Epithelial cell of esophagus (primary cell): ENCODE results near the gene TMOD1.

Source experiments
- DNase-seq: peaks from one replicate; pipeline ENCODE4 v3.0.0; 2010; ENCODE audit warnings: low read depth
- H3K4me3 ChIP-seq: 2 replicates; pipeline ENCODE4 v1.5.1; 2011; ENCODE audit warnings: mild to moderate bottlenecking, low read length, control low read depth
- TF ChIP-seq, protein P1 (sequence below): IDR thresholded peaks from 2 replicates; pipeline ENCODE4 v1.5.1; 2011; ENCODE audit warnings: low read depth, mild to moderate bottlenecking, low read length, control low read depth, inconsistent platforms; ENCODE audit not compliant: insufficient read depth; ENCODE audit errors: missing control alignments

The TMOD1 gene

DNA sequence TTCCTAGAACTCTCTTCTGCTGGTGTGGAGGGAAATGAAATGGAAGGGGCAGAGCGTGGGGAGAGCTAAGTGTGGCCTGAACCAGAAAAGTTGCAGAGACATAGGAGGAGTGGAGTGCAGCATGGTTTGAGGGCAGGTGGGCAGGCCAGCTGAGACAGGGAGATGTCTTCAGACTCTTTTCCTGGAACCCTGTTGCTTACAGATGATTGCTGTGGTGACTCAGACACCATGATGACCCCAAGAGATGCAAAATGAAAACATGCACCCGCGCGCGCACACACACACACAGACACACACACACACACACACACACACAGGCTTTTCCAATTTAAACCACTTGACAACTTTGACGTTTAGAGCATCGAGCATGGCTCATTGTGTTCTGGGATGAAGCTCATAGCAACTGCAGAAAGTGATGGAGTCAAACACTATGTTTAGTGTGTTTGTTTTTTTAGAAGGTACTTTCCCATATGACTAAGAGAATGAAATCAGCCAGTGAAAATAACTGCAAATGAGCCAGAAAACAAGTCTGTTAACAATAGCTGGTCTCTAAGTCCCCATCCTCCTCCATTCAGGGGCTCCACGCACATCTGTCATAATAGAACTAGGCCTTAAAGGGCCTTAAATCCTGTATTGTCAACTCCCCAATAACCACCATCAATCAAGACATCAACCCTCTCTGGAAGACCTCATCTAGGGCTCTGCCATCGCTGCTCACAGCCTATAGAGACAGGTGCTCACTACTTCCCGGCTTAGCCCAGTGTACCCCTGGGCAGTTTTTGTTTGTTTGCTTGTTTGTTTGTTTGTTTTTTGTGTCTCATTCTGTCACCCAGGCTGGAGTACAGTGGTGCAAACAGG is 9.6 kb downstream of the TMOD1 start:
- no peak overlapping the region for H3K4me3 ChIP-seq
- TF ChIP-seq, protein P1, sequence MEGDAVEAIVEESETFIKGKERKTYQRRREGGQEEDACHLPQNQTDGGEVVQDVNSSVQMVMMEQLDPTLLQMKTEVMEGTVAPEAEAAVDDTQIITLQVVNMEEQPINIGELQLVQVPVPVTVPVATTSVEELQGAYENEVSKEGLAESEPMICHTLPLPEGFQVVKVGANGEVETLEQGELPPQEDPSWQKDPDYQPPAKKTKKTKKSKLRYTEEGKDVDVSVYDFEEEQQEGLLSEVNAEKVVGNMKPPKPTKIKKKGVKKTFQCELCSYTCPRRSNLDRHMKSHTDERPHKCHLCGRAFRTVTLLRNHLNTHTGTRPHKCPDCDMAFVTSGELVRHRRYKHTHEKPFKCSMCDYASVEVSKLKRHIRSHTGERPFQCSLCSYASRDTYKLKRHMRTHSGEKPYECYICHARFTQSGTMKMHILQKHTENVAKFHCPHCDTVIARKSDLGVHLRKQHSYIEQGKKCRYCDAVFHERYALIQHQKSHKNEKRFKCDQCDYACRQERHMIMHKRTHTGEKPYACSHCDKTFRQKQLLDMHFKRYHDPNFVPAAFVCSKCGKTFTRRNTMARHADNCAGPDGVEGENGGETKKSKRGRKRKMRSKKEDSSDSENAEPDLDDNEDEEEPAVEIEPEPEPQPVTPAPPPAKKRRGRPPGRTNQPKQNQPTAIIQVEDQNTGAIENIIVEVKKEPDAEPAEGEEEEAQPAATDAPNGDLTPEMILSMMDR: no peak
- peak; percentile 51 for DNase-seq

DNA sequence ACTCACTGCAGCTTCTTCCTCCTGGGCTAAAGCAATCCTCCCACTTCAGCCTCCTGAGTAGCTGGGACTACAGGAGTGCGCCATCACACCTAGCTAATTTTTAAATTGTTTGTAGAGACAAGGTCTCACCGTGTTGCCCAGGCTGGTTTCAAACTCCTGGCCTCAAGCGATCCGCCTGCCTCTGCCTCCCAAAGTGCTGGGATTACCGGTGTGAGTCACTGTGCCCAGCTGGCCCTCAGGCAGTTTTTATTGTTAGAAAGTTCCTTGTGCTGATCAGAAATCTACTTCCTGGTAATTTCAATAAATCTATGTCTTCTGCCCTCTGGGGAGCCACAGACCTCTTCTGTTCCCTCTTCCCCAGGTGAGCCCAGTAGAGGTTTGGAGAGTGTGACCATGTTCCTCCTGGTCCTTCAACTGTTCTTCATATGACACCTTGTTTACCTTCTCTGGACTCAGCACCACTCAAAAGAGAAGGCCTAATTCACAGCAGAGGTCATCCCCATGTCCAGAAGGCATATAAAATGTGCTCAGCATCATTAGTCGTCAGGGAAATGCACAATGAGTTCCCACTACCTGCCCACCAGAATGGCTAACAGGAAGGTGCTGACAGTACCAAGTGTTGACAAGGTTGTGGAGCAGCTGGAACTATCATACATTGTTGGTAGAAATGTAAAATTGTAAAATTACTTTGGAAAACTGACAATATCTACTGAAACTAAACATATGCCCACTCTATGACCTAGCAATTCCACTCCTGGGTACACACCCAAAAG is 10.4 kb downstream of the TMOD1 start:
- DNase-seq: peak; percentile 34
- TF ChIP-seq, protein P1: no peak
- no peak overlapping the region for H3K4me3 ChIP-seq

DNA sequence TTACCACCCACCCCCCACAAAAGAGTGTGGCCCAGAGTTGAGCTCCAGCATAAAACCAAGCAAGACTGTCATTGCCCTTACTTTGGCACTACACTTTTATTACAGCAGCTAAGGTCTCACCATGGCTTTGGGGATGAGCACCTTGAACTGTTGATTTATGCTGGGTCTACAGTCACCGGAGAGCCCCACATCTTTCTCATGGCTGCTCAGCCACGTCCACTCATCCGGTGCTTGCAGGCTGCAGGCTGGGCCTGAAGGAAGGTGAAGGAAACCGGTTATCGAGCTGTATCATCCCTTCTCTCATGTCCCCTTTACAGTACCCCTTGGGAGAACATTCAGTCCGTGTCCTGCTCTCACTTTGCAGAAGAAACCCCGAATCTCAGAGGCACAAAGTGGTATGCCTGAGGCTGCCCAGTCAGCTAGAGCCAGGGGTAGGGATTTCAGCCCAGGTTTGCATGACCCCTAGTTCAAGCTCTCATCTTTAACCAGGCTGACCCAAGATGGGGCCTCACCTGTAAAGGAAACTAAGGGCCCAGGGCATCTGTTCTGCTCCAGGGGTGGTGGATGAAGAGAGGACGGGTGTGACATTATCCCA is 11.6 kb downstream of the TMOD1 start:
- DNase-seq: no peak
- TF ChIP-seq, protein P1: no peak
- H3K4me3 ChIP-seq: no peak overlapping the region

DNA sequence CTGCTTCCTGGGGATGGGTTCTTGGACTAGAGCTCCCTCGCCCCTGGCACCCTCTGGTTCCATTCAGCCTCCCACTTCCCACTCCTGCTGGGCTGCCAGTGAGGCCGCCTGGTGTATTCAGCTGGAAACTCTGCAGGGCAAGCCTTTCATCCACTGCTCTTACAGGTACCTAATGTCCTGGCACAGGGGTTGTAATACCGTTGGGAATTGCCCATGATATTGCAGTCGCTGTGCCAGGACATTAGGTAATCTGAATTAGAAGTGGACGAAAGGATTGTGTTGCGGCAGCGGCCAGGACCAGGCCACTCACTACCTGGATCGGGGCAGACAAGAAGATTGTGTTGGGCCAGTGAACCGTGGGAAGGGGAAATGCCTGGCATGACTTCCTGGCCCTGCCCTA is 13.1 kb downstream of the TMOD1 start:
- H3K4me3 ChIP-seq: no peak overlapping the region
- DNase-seq: no peak

DNA sequence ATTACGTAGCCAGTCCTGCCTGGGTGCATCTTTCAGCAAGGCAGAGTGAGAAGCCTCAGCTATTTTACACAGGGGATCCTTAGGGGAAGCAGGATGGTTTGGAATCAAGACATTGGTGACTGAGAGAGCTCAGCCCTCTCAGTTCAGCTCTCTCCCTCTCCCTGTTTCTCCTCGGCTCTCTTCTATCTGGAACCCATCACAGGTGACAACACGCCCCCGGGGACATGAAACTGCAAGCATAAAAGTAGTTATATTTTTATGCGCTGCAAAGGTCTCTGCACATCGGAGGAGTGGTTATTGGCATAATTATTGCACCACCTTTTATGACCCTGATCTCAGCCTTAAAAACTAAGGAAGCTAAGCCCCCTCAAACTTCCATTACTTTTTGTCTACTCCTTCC is 14.2 kb downstream of the TMOD1 start:
- no peak for DNase-seq
- H3K4me3 ChIP-seq: no peak overlapping the region
- TF ChIP-seq, protein P1: no peak

More for the DNA sequence above, 13.1 kb downstream of the TMOD1 start:
- TF ChIP-seq, protein P1: no peak

DNA sequence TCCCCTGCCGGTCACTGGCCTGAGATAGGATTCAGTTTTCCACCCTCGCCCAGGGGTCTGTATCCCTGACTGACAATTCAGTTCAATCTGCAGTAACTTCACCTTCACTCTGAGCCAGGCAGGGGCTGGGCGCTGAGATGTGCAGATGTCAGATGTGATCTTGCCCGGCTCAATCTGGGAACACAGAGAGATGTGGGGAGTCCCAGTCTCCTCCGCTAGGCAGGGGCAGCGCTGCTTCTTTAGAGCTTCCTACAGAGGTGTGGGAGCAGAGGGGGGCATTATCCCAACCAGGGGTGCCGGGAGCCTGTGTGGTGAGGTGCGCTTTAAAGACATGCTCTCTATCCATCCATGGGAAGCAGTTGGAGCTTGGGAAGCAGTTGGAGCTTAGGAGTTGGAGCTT is 14.6 kb downstream of the TMOD1 start:
- no peak overlapping the region for H3K4me3 ChIP-seq

More for the DNA sequence above, 14.6 kb downstream of the TMOD1 start:
- TF ChIP-seq, protein P1: no peak
- DNase-seq: no peak
